Cardiac muscle cell (in vitro differentiated cells and primary cell): ENCODE data around the gene FOCAD. TPM values are rescaled to one million over a fixed set of nuclear protein-coding genes. Genes with fewer than 3 reads are reported as not detected.

Source experiments
- DNase-seq, 2 donors: peaks; one replicate each; pipeline versions ENCODE4 v3.0.0 to v3.0.0-alpha.2; 2010 to 2017; ENCODE audit warnings: low read depth in 1 of 2, low spot score in 1 of 2
- H3K27ac ChIP-seq: fragments of 200-600 bp; sonication (generic); 2 replicates; pipeline ENCODE4 v1.5.1; 2016
- H3K27me3 ChIP-seq: fragments of 200-600 bp; sonication (generic); 2 replicates; pipeline ENCODE4 v1.6.0; 2016; ENCODE audit warnings: control low read depth
- H3K36me3 ChIP-seq: fragments of 200-600 bp; sonication (generic); 2 replicates; pipeline ENCODE4 v1.5.1; 2016; ENCODE audit warnings: control low read depth
- H3K4me1 ChIP-seq: fragments of 200-600 bp; sonication (generic); 2 replicates; pipeline ENCODE4 v1.8.1; 2017; ENCODE audit warnings: low read depth, mild to moderate bottlenecking, mixed run types
- H3K4me3 ChIP-seq: fragments of 200-600 bp; sonication (generic); 2 replicates; pipeline ENCODE4 v1.5.1; 2016; ENCODE audit warnings: mild to moderate bottlenecking
- H3K9me3 ChIP-seq: fragments of 200-600 bp; sonication (generic); 2 replicates; pipeline ENCODE4 v1.5.1; 2017; ENCODE audit warnings: low read depth, mild to moderate bottlenecking, control low read depth
- polyA plus RNA-seq: library from polyadenylated mRNA; unstranded; fragments of >200 nt; fragmentation: Nextera tagmentation; extraction: Ambion mirVana; gene quantifications from 2 replicates; pipeline ENCODE4 v1.2.1, GENCODE V29; 2016
- total RNA-seq: library from RNA; depleted of rRNA; stranded (reverse); fragments of >200 nt; gene quantifications from 2 replicates; pipeline ENCODE4 v1.2.3, GENCODE V29; 2016
- TF ChIP-seq, protein P1 (sequence below): IDR thresholded peaks from 2 replicates; pipeline ENCODE4 v1.5.1; 2012; ENCODE audit warnings: low read depth, mild to moderate bottlenecking, low read length

Gene FOCAD
- total and polyA plus RNA-seq, 2 experiments from 2014 or later, result 32.9 to 57.0 TPM

DNA sequence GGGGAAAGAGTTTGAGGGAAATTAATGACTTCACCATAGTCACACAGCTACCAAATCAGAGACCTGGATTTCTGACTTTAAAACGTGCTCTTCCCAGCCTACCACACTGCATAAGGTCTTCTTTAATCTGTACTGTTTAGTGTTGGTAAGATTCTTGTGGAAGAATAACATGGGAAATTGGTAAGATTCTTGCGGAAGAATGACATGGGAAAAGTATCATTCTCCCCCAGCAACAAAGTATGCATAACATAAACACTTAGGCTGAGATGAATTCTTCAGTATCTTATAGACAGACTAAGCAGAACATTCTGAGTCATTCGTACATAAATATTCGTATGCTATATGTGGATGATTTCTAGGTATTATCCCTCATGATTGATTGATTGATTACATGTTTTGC lies 170.4 kb downstream of the FOCAD start:
- no peaks in the 10 kb centered on the region for H3K9me3 ChIP-seq
- H3K27ac ChIP-seq, result peak overlapping the region; percentile 14
- H3K36me3 ChIP-seq, result no peaks in the 10 kb centered on the region

DNA sequence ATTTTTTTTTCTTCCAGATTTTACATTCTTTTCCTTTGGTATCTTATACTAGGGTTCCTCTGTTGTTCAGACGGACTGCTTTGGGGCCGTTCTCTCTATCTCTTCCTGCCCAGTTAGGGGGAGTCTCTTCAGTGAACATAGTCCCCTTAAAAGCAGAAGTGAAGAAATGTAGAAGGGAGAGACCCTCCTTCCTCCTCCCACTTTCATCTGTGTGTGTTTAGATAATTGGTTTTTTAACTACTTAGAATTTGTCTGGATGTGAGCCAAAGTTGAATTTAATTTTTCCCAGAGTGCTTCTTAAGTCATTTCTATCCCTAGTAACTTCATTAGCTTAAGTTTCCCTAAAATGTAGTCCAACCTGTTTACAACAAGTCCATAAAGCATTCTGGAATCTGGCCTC lies 179.9 kb downstream of the FOCAD start:
- Histone ChIP-seq H3K4me3 (no peak overlapping the region), H3K36me3 (no peaks in the 10 kb centered on the region), H3K27ac (no peak overlapping the region), H3K9me3 (no peaks in the 10 kb centered on the region), H3K4me1 (peaks cover 11% of the 10 kb centered on the region), H3K27me3 (no peaks in the 10 kb centered on the region)
- no peak for DNase-seq
- TF ChIP-seq, protein P1, sequence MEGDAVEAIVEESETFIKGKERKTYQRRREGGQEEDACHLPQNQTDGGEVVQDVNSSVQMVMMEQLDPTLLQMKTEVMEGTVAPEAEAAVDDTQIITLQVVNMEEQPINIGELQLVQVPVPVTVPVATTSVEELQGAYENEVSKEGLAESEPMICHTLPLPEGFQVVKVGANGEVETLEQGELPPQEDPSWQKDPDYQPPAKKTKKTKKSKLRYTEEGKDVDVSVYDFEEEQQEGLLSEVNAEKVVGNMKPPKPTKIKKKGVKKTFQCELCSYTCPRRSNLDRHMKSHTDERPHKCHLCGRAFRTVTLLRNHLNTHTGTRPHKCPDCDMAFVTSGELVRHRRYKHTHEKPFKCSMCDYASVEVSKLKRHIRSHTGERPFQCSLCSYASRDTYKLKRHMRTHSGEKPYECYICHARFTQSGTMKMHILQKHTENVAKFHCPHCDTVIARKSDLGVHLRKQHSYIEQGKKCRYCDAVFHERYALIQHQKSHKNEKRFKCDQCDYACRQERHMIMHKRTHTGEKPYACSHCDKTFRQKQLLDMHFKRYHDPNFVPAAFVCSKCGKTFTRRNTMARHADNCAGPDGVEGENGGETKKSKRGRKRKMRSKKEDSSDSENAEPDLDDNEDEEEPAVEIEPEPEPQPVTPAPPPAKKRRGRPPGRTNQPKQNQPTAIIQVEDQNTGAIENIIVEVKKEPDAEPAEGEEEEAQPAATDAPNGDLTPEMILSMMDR, result no peak

More for the DNA sequence above, 170.4 kb downstream of the FOCAD start:
- Histone ChIP-seq H3K4me3 (no peak overlapping the region), H3K4me1 (no peaks in the 10 kb centered on the region), H3K27me3 (no peaks in the 10 kb centered on the region)
- TF ChIP-seq, protein P1, result no peak
- DNase-seq, result no peak

DNA sequence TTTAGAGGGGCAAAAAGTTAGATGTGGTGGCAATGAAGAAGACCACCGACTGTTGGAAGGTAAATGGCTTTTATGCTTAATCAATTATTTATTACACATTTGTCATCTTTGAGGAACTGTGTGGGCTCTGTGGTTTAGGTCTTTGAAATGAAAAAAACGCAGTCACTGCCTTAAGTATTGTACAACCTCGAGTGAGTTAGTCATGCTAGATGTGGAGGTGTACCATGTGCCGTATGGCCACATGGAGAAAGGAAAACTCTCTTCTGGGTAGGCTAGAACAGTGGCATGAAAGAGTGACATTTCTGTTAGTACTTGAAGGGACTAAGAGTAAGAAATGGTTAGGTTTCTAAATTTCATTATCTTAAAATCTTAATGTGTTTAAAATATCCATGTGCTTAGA lies 181.3 kb downstream of the FOCAD start:
- Histone ChIP-seq H3K27ac (no peak overlapping the region), H3K4me3 (no peak overlapping the region), H3K9me3 (no peaks in the 10 kb centered on the region), H3K36me3 (no peaks in the 10 kb centered on the region), H3K4me1 (peaks cover 11% of the 10 kb centered on the region), H3K27me3 (no peaks in the 10 kb centered on the region)
- DNase-seq, result no peak
- TF ChIP-seq, protein P1, result no peak

DNA sequence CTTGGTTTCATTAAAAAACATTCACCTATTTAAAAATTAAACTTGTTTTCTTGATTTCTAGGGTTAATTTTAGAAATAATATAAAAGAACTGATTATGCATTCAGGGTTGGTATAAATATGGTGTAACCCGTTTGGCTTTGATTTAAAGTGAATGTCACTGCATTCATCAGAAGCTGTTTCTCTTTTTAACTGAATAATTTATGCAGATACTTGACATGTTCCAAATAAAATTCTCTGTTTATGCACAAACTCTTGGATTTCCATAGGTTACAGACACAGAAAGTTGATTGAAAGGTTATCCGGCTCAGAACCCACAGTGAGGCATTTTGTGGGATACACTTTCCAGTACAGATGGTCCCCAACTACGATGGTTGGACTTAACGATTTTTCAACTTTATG lies 186.1 kb downstream of the FOCAD start:
- H3K4me3 ChIP-seq, result no peak overlapping the region

DNA sequence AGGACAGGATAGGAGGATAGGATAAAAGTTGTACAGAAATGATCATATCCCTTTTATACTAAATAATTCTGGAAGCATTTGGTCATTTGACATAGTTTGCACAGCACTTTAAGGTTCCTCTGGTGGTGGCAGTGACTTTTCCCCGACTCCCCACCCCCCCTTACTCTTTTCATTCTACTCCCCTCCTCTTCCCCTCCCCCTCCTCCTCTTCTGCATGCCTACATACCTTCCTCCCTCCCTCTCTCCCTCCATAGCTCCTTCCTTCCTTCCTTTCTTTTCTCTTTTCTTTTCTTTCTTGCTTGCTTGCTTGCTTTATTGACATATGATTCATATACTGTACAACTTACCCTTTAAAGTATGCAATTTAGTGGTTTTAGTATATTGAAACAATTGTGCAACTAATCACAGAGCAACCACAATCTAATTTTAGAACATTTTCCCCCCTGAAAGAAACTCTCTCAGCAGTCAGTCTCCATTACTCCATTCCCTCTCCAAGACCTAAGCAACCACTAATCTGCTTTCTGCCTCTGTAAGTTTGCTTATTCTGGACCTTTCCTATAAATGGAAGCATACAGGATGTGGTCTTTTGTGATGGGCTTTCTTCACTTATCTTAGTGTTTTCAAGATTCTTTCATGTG lies 188.4 kb downstream of the FOCAD start:
- H3K36me3 ChIP-seq, result no peaks in the 10 kb centered on the region
- TF ChIP-seq, protein P1, result no peak
- H3K27ac ChIP-seq, result peak overlapping the region; percentile 81
- H3K4me1 ChIP-seq, result peaks cover 36% of the 10 kb centered on the region
- peak; percentile 28 to 87 for DNase-seq
- H3K4me3 ChIP-seq, result no peak overlapping the region
- no peaks in the 10 kb centered on the region for H3K27me3 ChIP-seq
- H3K9me3 ChIP-seq, result no peaks in the 10 kb centered on the region

More for the DNA sequence above, 186.1 kb downstream of the FOCAD start:
- H3K27me3 ChIP-seq, result no peaks in the 10 kb centered on the region
- no peaks in the 10 kb centered on the region for H3K36me3 ChIP-seq
- TF ChIP-seq, protein P1, result no peak
- DNase-seq, result no peak
- peaks cover 35% of the 10 kb centered on the region for H3K4me1 ChIP-seq
- no peaks in the 10 kb centered on the region for H3K9me3 ChIP-seq
- no peak overlapping the region for H3K27ac ChIP-seq
